GM13977 (cell line): ENCODE results near the gene MOSPD3.

Source experiments
- DNase-seq: peaks from one replicate; pipeline ENCODE4 v3.0.0; 2012; ENCODE audit warnings: low spot score
- in situ Hi-C: fragments of 300-500 bp; cut with MboI; formaldehyde crosslinking; loops from one replicate; pipeline ENCODE4 v1.12.0; 2022; ENCODE audit warnings: low sequenced_read_pairs, low pct_unique_long_range_greater_than_20kb, mixed read lengths, inconsistent platforms; ENCODE audit not compliant: unreplicated experiment
- TF ChIP-seq, protein P1 (sequence below): IDR thresholded peaks from 2 replicates; pipeline ENCODE4 v1.5.1; 2012; ENCODE audit warnings: mild to moderate bottlenecking, control low read depth; ENCODE audit not compliant: insufficient read depth; ENCODE audit errors: extremely low read depth, missing control alignments

Gene MOSPD3

DNA sequence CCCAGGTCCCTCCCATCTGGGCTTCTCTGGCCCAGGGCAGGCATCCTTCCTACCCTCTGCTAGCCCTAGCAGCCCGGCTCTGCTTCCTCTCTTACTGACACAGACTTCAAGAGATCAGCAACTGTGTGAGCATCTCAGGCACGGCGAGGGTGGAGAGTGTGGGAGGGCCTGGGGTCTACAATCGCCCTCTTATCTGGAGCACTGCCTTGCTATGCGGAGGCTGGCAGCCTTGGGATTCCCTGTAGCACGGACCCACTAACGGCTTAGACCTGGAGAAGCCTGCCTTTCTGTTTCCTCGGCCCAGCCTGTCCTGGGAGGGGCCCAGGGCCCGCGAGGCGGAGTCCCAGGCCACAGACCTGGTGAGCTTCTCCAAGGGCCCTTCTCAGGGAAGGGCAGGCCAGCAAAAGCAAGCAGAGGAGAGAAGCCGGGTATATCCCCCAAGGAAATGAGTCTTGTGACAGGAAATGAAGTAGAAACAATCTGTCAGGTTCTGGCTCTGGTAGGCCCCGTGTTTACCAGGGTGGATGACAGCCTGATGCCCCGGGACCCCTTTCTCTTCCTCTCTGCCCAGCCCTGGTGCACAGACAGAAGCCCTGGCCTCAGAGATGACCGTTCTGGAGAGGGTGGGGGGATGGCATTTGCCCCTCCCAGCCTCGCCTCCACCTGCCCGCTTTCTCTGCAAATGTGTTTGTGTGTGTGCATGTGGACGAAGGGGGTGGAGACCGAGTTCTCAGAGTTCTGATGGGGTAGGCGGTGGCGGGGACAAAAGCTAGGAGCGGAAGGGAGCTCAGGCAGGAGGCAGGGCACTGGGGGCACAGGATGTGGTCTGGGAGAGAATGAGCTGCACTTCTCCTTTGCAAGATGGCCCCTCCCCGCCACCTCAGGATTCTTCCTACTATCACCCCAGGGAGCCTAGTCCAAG, 28.9 kb upstream of the MOSPD3 start:
- TF ChIP-seq, protein P1, sequence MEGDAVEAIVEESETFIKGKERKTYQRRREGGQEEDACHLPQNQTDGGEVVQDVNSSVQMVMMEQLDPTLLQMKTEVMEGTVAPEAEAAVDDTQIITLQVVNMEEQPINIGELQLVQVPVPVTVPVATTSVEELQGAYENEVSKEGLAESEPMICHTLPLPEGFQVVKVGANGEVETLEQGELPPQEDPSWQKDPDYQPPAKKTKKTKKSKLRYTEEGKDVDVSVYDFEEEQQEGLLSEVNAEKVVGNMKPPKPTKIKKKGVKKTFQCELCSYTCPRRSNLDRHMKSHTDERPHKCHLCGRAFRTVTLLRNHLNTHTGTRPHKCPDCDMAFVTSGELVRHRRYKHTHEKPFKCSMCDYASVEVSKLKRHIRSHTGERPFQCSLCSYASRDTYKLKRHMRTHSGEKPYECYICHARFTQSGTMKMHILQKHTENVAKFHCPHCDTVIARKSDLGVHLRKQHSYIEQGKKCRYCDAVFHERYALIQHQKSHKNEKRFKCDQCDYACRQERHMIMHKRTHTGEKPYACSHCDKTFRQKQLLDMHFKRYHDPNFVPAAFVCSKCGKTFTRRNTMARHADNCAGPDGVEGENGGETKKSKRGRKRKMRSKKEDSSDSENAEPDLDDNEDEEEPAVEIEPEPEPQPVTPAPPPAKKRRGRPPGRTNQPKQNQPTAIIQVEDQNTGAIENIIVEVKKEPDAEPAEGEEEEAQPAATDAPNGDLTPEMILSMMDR = no peak
- in situ Hi-C loops = no loop called here
- DNase-seq = peak; percentile 62

GRCh38 chr7:100584054-100584682, 28.2 kb upstream of the MOSPD3 start:
- in situ Hi-C loops = no loop called here
- DNase-seq = no peak
- TF ChIP-seq, protein P1 = no peak

GRCh38 chr7:100584683-100585510, 27.4 kb upstream of the MOSPD3 start:
- in situ Hi-C loops = no loop called here
- TF ChIP-seq, protein P1 = no peak
- no peak for DNase-seq

DNA sequence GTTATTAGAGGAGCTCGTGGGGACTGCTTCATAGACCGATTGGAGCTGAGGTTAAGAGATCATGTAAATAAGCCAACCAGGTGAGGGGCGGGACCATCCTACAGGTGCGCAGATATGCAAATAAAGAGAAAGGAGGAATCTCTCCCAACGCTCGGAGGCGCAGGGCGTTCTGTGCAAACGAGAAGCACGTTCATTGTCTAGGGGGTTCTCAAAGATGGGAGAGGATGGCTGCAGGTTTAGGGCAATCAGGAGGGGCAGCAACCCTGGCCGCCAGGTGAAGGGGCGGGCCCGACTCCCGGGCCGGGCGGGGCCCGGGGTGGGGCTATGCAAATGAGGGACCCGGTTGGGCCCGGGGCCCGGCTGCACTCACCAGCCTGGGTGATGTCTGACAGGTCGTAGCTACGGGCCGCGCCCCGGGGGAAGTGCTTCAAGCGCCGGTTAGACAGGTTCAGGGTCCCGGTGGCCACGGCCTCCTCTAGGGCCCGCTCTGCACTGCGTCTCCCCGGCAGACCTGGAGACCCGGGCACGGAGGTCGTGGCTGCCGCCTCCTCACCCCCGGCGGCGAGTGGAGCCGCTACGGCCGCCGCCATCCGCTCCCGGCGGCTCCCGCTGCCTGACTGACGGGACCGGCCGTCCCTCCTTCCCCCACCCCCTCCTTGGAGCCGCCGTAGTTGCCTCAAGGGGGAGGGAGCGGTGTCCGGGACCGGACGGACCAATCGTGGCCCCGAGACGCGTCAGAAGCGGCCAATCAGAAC, 26.7 kb upstream of the MOSPD3 start, which contains the start of gene LRCH4:
Gene LRCH4, minus strand, starts transcription at position 619 of the 755 bp plus-strand sequence. Its CDS starts 29 bp downstream, at position 590.
- peak; percentile 82 for DNase-seq
- TF ChIP-seq, protein P1 = no peak
- in situ Hi-C loops = no loop called here

DNA sequence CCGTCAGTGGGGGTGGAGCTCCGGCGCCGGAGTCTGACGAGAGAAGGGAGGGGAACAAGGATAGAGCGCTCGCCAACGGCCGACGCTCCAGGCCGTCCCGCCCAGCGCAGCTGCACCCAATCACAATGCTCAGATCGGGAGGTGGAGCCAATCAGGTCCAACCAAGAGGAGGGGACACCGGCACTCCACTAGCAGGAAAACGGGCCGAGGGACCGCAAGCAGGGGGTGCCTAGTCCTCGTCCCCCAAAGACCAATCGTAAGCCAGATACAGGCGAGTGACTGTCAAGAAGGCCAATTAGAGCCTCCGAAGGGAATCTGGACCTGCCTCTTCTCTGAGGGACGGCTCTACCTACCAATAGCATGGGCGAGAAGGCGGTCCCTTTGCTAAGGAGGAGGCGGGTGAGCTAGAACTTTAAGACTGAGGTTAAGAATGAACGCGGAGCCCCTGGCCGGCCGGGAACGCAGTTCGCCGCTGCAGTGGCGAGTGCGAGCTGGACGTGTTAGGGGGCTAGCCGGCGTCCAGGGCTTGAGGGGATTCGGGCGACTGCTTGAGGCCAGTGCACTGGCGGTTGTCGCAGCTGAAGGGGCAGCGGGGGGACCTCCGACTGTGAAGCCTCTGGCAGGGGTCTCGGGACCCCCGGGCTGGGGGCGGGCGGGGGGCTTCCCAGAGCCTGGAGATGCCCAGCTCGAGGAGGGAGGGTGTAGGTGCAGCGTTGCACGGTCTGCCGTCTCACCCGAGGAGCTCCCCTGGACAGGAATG, 25.9 kb upstream of the MOSPD3 start, which contains the start of gene FBXO24:
Gene FBXO24, plus strand, starts transcription at position 63 of the 760 bp plus-strand sequence. Its CDS starts 298 bp downstream, at position 361.
- TF ChIP-seq, protein P1 = no peak
- in situ Hi-C loops = no loop called here
- DNase-seq = peak; percentile 100
